ENCODE data around the gene SYNE1. TPM values are rescaled to one million over a fixed set of nuclear protein-coding genes. Genes with fewer than 3 reads are reported as not detected.

SYNE1 gene
- polyA plus RNA-seq, 1 donor from 2014 or later = 38.5 TPM

GRCh38 chr6:152112491-152113261 is 524.5 kb downstream of the SYNE1 start:
- Histone ChIP-seq H3K79me2 (replicated peaks; ENCODE audit: insufficient read depth, low read length) (no peaks in the 10 kb centered on the region), H3K9me3 (ENCODE audit: low read length) (no peaks in the 10 kb centered on the region), H3K27ac (ENCODE audit: low read length) (no peak overlapping the region), H3K4me3 (ENCODE audit: low read length) (no peak overlapping the region), H3K9ac (ENCODE audit: low read length) (no peak overlapping the region), H2AFZ (ENCODE audit: low read depth, low read length) (no peak overlapping the region), H3K27me3 (ENCODE audit: insufficient read depth, low read depth, low read length) (no peaks in the 10 kb centered on the region), H3K4me2 (ENCODE audit: low read length) (no peak overlapping the region), H4K20me1 (ENCODE audit: insufficient read depth) (no peaks in the 10 kb centered on the region), H3F3A (ENCODE audit: insufficient read depth, low read length, poor library complexity, severe bottlenecking) (no peaks in the 10 kb centered on the region), H3K9me2 (ENCODE audit: insufficient read depth, low read length) (no peaks in the 10 kb centered on the region), H3K36me3 (ENCODE audit: insufficient read depth, low read length) (no peaks in the 10 kb centered on the region)
- no peak for TF ChIP-seq CTCF (IDR thresholded peaks at IDR 0.05; ENCODE audit: poor library complexity, severe bottlenecking)
- TF ChIP-seq RAD21 (conservative IDR thresholded peaks at IDR 0.05) = no peak
- no peak for TF ChIP-seq REST (IDR thresholded peaks at IDR 0.05; ENCODE audit: borderline replicate concordance)
- TF ChIP-seq TAF1 (IDR thresholded peaks at IDR 0.05; ENCODE audit: low read depth) = no peak
- no peak for TF ChIP-seq MXI1 (conservative IDR thresholded peaks at IDR 0.05; ENCODE audit: poor library complexity, severe bottlenecking)
- no peak for TF ChIP-seq POLR2AphosphoS5 (IDR thresholded peaks at IDR 0.05)

- no peak overlapping the region for H3K4me2 ChIP-seq (ENCODE audit: low read length)
Observed at GRCh38 chr6:152110886-152111820, 526.0 kb downstream of the SYNE1 start.

More at GRCh38 chr6:152110886-152111820, 526.0 kb downstream of the SYNE1 start:
- Histone ChIP-seq H3K36me3 (ENCODE audit: insufficient read depth, low read length) (no peaks in the 10 kb centered on the region), H2AFZ (ENCODE audit: low read depth, low read length) (no peak overlapping the region), H3K4me3 (ENCODE audit: low read length) (no peak overlapping the region), H4K20me1 (ENCODE audit: insufficient read depth) (no peaks in the 10 kb centered on the region), H3K9me3 (ENCODE audit: low read length) (no peaks in the 10 kb centered on the region), H3K9me2 (ENCODE audit: insufficient read depth, low read length) (no peaks in the 10 kb centered on the region), H3K79me2 (replicated peaks; ENCODE audit: insufficient read depth, low read length) (no peaks in the 10 kb centered on the region), H3K27ac (ENCODE audit: low read length) (no peak overlapping the region), H3K27me3 (ENCODE audit: insufficient read depth, low read depth, low read length) (no peaks in the 10 kb centered on the region), H3F3A (ENCODE audit: insufficient read depth, low read length, poor library complexity, severe bottlenecking) (no peaks in the 10 kb centered on the region), H3K9ac (ENCODE audit: low read length) (no peak overlapping the region)
- TF ChIP-seq SMC3 (conservative IDR thresholded peaks at IDR 0.05; ENCODE audit: poor library complexity) = no peak
- TF ChIP-seq TAF1 (IDR thresholded peaks at IDR 0.05; ENCODE audit: low read depth) = no peak
- TF ChIP-seq RAD21 (conservative IDR thresholded peaks at IDR 0.05) = no peak
- TF ChIP-seq MXI1 (conservative IDR thresholded peaks at IDR 0.05; ENCODE audit: poor library complexity, severe bottlenecking) = no peak
- TF ChIP-seq POLR2AphosphoS5 (IDR thresholded peaks at IDR 0.05) = no peak
- no peak for TF ChIP-seq REST (IDR thresholded peaks at IDR 0.05; ENCODE audit: borderline replicate concordance)
- TF ChIP-seq EP300 (conservative IDR thresholded peaks at IDR 0.05; ENCODE audit: poor library complexity, severe bottlenecking) = no peak
- TF ChIP-seq EZH2 (IDR thresholded peaks at IDR 0.05; ENCODE audit: borderline replicate concordance, insufficient read depth, low read length, poor library complexity, severe bottlenecking) = no peak
- no peak for TF ChIP-seq CTCF (IDR thresholded peaks at IDR 0.05; ENCODE audit: poor library complexity, severe bottlenecking)
